ENCODE results near the gene ACKR1.

The ACKR1 gene

GRCh38 chr1:159223004-159223403 lies 18.3 kb downstream of the ACKR1 start:
- FAIRE-seq, result no peak

DNA sequence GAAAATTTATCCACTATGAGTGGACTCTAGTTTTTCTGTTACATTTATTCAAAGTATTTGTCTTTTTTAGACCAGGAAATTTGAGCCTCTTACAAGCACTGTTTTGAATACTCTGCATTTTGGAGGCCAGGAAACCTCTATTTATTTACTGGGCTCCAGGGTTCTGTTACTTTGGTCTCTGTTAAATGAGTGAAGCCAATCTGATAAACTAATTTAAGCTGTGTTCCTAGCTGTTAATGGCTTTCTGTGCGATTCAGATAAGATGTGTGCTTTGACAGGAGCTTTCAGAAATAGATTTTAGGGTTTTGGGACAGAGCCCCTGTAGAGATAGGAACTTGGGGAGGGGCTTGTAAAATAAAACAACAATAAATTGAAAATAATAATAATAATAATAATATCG lies 23.9 kb downstream of the ACKR1 start:
- FAIRE-seq, result no peak

DNA sequence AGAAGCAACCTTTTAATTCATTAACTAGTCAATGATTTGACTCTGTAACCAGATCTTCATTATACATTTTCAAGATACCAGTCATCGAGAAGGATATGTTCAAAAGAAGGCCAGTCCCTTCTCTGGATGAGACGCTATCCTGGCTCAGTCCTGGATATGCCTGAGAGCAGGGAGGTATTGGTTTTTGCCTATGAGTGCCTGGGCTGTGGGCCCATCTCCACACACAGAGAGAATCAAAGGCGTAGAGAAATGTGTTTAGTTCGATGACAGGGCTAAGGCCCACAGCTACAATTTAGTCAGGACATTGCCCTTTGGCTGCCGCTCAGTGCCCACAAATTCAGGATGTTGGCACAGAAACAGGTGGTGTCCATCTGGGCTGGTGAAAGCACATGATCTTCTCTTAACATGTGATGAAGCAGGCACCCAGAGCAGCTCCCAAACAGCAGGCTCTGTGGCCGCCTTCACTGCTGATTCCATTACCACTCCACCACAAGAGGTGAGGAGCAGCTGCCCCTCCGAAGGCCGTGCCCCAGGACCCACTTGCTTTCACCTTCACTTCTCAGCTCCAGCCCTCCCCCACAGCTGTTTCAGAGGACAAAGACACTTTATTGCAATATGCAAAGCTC lies 24.7 kb downstream of the ACKR1 start:
- no peak for FAIRE-seq

DNA sequence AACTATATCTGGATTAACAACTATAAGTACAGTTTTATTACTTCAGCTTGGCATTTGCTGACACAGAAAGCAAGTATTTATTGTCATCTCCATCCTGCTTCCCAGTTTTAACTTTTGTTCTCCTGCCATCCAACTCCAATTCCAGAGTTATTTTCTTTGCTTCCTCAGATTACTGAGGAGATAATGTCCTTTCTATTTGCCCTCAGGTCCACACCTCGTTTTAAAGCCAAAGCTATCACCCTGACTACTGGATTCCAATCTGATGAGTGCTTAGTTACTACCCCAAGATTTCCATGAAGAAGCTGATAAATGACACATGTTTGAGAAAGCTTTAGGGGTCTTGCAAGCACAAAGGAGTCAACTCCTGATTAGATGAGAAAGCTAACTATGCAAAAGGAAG lies 25.2 kb downstream of the ACKR1 start:
- no peak for FAIRE-seq

DNA sequence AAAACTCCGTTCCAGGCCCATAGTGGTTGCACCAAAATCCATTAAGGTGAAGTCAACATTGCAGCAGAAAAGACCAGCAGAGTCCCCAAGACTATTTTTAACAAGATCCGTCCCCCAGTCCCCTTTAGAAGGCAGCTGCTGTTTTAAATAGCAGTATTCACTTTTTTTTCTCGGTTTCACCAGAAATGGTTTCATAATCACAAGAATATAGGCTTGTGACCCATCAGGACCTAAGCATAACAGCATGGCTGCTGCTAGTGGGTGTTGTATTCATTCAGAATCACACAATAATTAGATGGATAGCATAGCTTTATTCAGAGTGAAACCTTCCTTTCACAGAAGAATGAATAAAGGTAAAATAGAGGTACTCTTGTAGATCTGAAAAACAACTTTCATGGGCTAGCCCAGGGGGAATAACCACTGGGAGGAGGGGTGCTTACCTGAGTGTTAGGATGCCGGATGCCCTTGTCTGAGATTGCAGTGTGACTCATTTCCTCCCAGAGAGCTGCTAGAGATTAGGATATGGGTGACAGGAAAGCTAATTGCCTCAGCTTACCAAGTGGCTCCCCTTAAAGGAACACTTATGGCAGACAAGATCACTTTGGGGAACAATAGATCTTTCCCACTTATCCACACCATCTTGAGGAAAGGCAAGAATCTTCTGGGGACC lies 35.0 kb downstream of the ACKR1 start:
- FAIRE-seq, result no peak

- no peak for FAIRE-seq
Observed at GRCh38 chr1:159247266-159247665, 42.6 kb downstream of the ACKR1 start.

- no peak for FAIRE-seq
Observed at GRCh38 chr1:159248311-159248710, 43.6 kb downstream of the ACKR1 start.

DNA sequence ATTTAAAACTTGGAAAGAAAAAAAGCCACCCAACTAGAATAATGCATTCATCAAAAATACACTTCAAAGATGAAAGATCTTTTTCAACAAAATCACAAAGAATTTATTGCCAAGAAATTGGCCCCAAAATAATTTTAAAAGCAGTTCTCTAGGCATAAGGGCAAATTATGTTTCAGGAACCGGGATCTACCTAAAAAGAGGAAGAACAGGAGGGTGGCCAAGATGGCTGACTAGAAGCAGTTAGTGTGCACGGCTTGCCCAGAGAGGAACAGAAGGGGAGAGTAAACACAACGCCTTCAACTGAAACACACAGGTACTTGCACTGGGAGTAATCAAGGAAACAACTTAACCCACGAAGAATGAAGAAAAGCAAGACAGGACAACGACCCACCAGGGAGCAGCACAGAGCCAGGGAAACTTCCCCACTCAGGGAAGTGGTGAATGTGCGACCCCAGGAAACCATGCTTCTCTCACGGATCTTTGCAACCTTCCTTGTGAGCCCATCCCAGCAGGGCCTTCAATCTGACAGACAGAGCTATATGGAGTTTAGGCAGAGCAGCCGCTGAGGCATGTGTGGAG lies 46.1 kb downstream of the ACKR1 start:
- FAIRE-seq, result no peak

Measured in colon (tissue), 2 donors.